ENCODE data around the gene ZNF777.

ZNF777 gene

DNA sequence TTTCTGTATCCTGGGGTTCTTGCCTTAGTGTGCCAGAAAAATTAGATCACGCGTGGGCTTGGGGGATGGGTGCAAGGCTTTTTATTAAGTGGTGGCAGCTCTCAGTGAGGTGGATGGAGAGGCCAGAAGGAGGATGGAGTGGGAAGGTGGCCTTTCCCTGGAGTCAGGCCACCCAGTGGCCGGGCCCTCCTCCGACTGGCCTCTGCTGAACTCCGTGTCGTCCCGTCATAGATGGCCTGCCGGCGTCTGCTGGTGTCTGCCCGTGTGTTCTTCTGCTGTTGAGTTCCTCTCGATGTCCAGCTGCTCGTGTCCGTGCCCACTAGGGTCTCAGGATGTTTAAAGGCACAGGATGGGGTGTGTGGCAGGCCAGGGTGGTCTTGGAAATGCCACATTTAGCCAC, 40.8 kb upstream of the ZNF777 start:
- Histone ChIP-seq H3K14ac (ENCODE audit: low read length) (no peak overlapping the region), H3K4ac (ENCODE audit: low read length) (no peak overlapping the region), H3K4me3 (ENCODE audit: low read length in 2 of 2) (no peak overlapping the region), H3K4me1 (ENCODE audit: control insufficient read depth in 2 of 2, insufficient read depth in 1 of 2, low read depth in 1 of 2, low read length in 2 of 2) (no peaks in the 10 kb centered on the region), H3K36me3 (replicated peaks in 1 of 2; ENCODE audit: control insufficient read depth in 2 of 2, insufficient read depth in 2 of 2, low read length in 2 of 2) (no peaks in the 10 kb centered on the region), H3K27me3 (ENCODE audit: control insufficient read depth in 3 of 3, insufficient read depth in 3 of 3, low read depth in 1 of 3, low read length in 3 of 3) (peaks cover 0 to 44% (median 6%) of the 10 kb centered on the region in 3 experiments), H3K23ac (ENCODE audit: low read depth, low read length, poor library complexity) (no peak overlapping the region), H3K9me3 (replicated peaks in 1 of 2; ENCODE audit: control insufficient read depth in 2 of 2, insufficient read depth in 1 of 2, low read depth in 1 of 2, low read length in 2 of 2) (peaks cover 0 to 2% of the 10 kb centered on the region in 2 donors), H4K91ac (ENCODE audit: low read depth, low read length, poor library complexity) (no peak overlapping the region), H4K8ac (ENCODE audit: low read depth, low read length) (peak overlapping the region; percentile 65), H2AK5ac (ENCODE audit: low read depth, low read length) (no peak overlapping the region), H2BK12ac (ENCODE audit: low read length) (no peak overlapping the region), H3K27ac (replicated peaks; ENCODE audit: low read length) (no peak overlapping the region), H3K79me1 (ENCODE audit: low read depth, low read length) (peaks cover 5% of the 10 kb centered on the region), H2BK120ac (ENCODE audit: low read depth, low read length) (no peak overlapping the region), H2BK5ac (ENCODE audit: low read length) (no peak overlapping the region), H3K18ac (ENCODE audit: low read length) (peak overlapping the region; percentile 27), H3K9ac (ENCODE audit: low read depth, low read length, poor library complexity) (no peak overlapping the region), H3K4me2 (ENCODE audit: insufficient read depth, low read length, poor library complexity, severe bottlenecking) (peak overlapping the region; percentile 3), H2BK15ac (ENCODE audit: low read length) (no peak overlapping the region), H2AFZ (ENCODE audit: low read length) (no peak overlapping the region)
- DNase-seq (ENCODE audit: low spot score) = no peak
- no CpG with 5 or more reads among the region's 13 CpGs for WGBS, 2 donors (ENCODE audit: extremely low coverage in 2 of 2, insufficient read length in 2 of 2, insufficient replicate concordance in 1 of 2)

DNA sequence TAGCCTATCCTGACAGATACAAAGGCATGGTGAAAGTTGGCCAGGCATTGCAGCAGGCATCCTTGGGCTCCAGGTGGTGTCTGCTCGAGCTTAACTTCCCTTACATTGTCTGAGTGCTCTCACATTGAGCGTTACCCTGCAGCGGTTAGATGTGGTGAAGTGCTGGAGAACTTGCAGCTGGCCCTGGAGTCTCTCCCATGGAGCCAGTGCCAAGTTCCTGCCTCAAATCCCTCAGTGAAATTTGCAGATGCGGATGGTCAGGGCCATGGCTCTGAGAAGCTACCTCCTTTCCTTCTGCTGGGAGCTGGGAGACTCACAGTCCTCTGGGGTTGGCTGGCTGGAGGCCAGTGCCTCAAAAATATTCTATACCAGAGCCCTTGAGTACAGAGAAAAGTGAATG, 40.0 kb upstream of the ZNF777 start:
- Histone ChIP-seq H2AK5ac (ENCODE audit: low read depth, low read length) (no peak overlapping the region), H3K27me3 (ENCODE audit: control insufficient read depth in 3 of 3, insufficient read depth in 3 of 3, low read depth in 1 of 3, low read length in 3 of 3) (peaks cover 0 to 44% (median 6%) of the 10 kb centered on the region in 3 experiments), H3K4me1 (ENCODE audit: control insufficient read depth in 2 of 2, insufficient read depth in 1 of 2, low read depth in 1 of 2, low read length in 2 of 2) (peaks cover 2 to 3% of the 10 kb centered on the region in 2 donors), H4K8ac (ENCODE audit: low read depth, low read length) (no peak overlapping the region), H3K4ac (ENCODE audit: low read length) (no peak overlapping the region), H3K23ac (ENCODE audit: low read depth, low read length, poor library complexity) (no peak overlapping the region), H3K4me2 (ENCODE audit: insufficient read depth, low read length, poor library complexity, severe bottlenecking) (no peak overlapping the region), H2AFZ (ENCODE audit: low read length) (no peak overlapping the region), H3K36me3 (replicated peaks in 1 of 2; ENCODE audit: control insufficient read depth in 2 of 2, insufficient read depth in 2 of 2, low read length in 2 of 2) (peaks cover 0 to 1% of the 10 kb centered on the region in 2 donors), H3K18ac (ENCODE audit: low read length) (no peak overlapping the region), H3K14ac (ENCODE audit: low read length) (no peak overlapping the region), H2BK120ac (ENCODE audit: low read depth, low read length) (no peak overlapping the region), H2BK12ac (ENCODE audit: low read length) (no peak overlapping the region), H3K9me3 (replicated peaks in 1 of 2; ENCODE audit: control insufficient read depth in 2 of 2, insufficient read depth in 1 of 2, low read depth in 1 of 2, low read length in 2 of 2) (no peaks in the 10 kb centered on the region), H3K4me3 (ENCODE audit: low read length in 2 of 2) (no peak overlapping the region), H3K27ac (replicated peaks; ENCODE audit: low read length) (no peak overlapping the region), H2BK15ac (ENCODE audit: low read length) (no peak overlapping the region), H3K79me1 (ENCODE audit: low read depth, low read length) (peaks cover 6% of the 10 kb centered on the region), H4K91ac (ENCODE audit: low read depth, low read length, poor library complexity) (no peak overlapping the region), H3K9ac (ENCODE audit: low read depth, low read length, poor library complexity) (no peak overlapping the region), H2BK5ac (ENCODE audit: low read length) (no peak overlapping the region)
- no CpG with 5 or more reads among the region's 4 CpGs for WGBS, 2 donors (ENCODE audit: extremely low coverage in 2 of 2, insufficient read length in 2 of 2, insufficient replicate concordance in 1 of 2)
- no peak for DNase-seq (ENCODE audit: low spot score)

DNA sequence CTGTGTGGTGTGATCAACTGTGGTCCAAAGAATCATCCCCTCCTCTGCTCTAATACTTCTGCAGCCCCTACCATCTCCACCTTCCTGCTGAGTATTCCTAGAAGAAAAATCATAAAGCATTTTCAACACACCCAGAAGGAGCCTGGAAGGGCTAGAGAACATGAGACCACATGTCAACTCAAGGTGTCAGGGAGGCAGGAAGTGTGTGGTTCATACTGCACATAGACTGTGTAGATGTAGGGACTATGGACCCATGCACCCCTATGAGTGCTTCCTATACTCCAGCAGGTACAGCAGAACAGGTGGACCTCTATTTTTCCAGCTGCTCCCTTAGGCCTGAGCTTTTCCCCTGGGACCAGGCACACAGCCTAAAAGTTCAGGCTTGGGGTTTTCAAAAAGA, 39.3 kb upstream of the ZNF777 start:
- no peak overlapping the region for H4K91ac ChIP-seq (ENCODE audit: low read depth, low read length, poor library complexity)
- no peak overlapping the region for H2AK5ac ChIP-seq (ENCODE audit: low read depth, low read length)
- H2BK120ac ChIP-seq (ENCODE audit: low read depth, low read length) = no peak overlapping the region
- peaks cover 0 to 44% (median 6%) of the 10 kb centered on the region in 3 experiments for H3K27me3 ChIP-seq (ENCODE audit: control insufficient read depth in 3 of 3, insufficient read depth in 3 of 3, low read depth in 1 of 3, low read length in 3 of 3)
- peaks cover 0 to 8% of the 10 kb centered on the region in 2 donors for H3K36me3 ChIP-seq (replicated peaks in 1 of 2; ENCODE audit: control insufficient read depth in 2 of 2, insufficient read depth in 2 of 2, low read length in 2 of 2)
- no peaks in the 10 kb centered on the region for H3K9me3 ChIP-seq (replicated peaks in 1 of 2; ENCODE audit: control insufficient read depth in 2 of 2, insufficient read depth in 1 of 2, low read depth in 1 of 2, low read length in 2 of 2)
- H3K9ac ChIP-seq (ENCODE audit: low read depth, low read length, poor library complexity) = no peak overlapping the region
- H3K4me1 ChIP-seq (ENCODE audit: control insufficient read depth in 2 of 2, insufficient read depth in 1 of 2, low read depth in 1 of 2, low read length in 2 of 2) = peaks cover 3 to 6% of the 10 kb centered on the region in 2 donors
- H3K27ac ChIP-seq (replicated peaks; ENCODE audit: low read length) = no peak overlapping the region
- no peak overlapping the region for H2AFZ ChIP-seq (ENCODE audit: low read length)
- H2BK5ac ChIP-seq (ENCODE audit: low read length) = no peak overlapping the region
- no peak overlapping the region for H3K23ac ChIP-seq (ENCODE audit: low read depth, low read length, poor library complexity)
- no peak overlapping the region for H4K8ac ChIP-seq (ENCODE audit: low read depth, low read length)
- no peak overlapping the region for H2BK15ac ChIP-seq (ENCODE audit: low read length)
- no peak overlapping the region for H3K18ac ChIP-seq (ENCODE audit: low read length)
- H3K79me1 ChIP-seq (ENCODE audit: low read depth, low read length) = peaks cover 8% of the 10 kb centered on the region
- no peak overlapping the region for H3K4me3 ChIP-seq (ENCODE audit: low read length in 2 of 2)
- no peak overlapping the region for H3K4ac ChIP-seq (ENCODE audit: low read length)
- H3K14ac ChIP-seq (ENCODE audit: low read length) = no peak overlapping the region
- DNase-seq (ENCODE audit: low spot score) = no peak
- no peak overlapping the region for H2BK12ac ChIP-seq (ENCODE audit: low read length)
- no peak overlapping the region for H3K4me2 ChIP-seq (ENCODE audit: insufficient read depth, low read length, poor library complexity, severe bottlenecking)

DNA sequence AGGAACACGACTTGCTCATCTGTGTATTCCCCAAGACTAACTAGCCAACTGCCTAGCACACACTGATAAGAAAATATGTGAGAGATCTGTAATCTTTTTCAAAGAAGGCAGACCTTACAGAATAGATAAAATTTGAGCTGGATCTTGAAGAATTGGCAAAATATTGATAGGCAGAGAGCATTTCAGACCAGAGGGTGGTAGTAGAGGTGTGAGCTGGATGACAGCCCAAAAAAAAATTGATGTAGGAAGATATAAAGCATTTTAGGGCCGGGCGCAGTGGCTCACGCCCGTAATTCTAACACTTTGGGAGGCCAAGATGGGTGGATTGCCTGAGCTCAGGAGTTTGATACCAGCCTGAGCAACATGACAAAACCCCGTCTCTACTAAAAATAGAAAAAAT, 37.9 kb upstream of the ZNF777 start:
- H3K4ac ChIP-seq (ENCODE audit: low read length) = no peak overlapping the region
- H2BK120ac ChIP-seq (ENCODE audit: low read depth, low read length) = no peak overlapping the region
- no peak overlapping the region for H4K91ac ChIP-seq (ENCODE audit: low read depth, low read length, poor library complexity)
- WGBS, 2 donors (ENCODE audit: extremely low coverage in 2 of 2, insufficient read length in 2 of 2, insufficient replicate concordance in 1 of 2) = no CpG with 5 or more reads among the region's 6 CpGs
- H3K4me3 ChIP-seq (ENCODE audit: low read length in 2 of 2) = no peak overlapping the region
- H3K9me3 ChIP-seq (replicated peaks in 1 of 2; ENCODE audit: control insufficient read depth in 2 of 2, insufficient read depth in 1 of 2, low read depth in 1 of 2, low read length in 2 of 2) = no peaks in the 10 kb centered on the region
- no peak overlapping the region for H2AFZ ChIP-seq (ENCODE audit: low read length)
- peaks cover 10% of the 10 kb centered on the region for H3K79me1 ChIP-seq (ENCODE audit: low read depth, low read length)
- no peak for DNase-seq (ENCODE audit: low spot score)
- no peak overlapping the region for H2BK12ac ChIP-seq (ENCODE audit: low read length)
- no peak overlapping the region for H4K8ac ChIP-seq (ENCODE audit: low read depth, low read length)
- H3K23ac ChIP-seq (ENCODE audit: low read depth, low read length, poor library complexity) = no peak overlapping the region
- H3K4me2 ChIP-seq (ENCODE audit: insufficient read depth, low read length, poor library complexity, severe bottlenecking) = no peak overlapping the region
- H3K27ac ChIP-seq (replicated peaks; ENCODE audit: low read length) = no peak overlapping the region
- no peak overlapping the region for H2AK5ac ChIP-seq (ENCODE audit: low read depth, low read length)
- H3K9ac ChIP-seq (ENCODE audit: low read depth, low read length, poor library complexity) = no peak overlapping the region
- H3K36me3 ChIP-seq (replicated peaks in 1 of 2; ENCODE audit: control insufficient read depth in 2 of 2, insufficient read depth in 2 of 2, low read length in 2 of 2) = peaks cover 0 to 19% of the 10 kb centered on the region in 2 donors
- no peak overlapping the region for H2BK15ac ChIP-seq (ENCODE audit: low read length)
- H3K4me1 ChIP-seq (ENCODE audit: control insufficient read depth in 2 of 2, insufficient read depth in 1 of 2, low read depth in 1 of 2, low read length in 2 of 2) = peaks cover 4 to 6% of the 10 kb centered on the region in 2 donors
- H3K27me3 ChIP-seq (ENCODE audit: control insufficient read depth in 3 of 3, insufficient read depth in 3 of 3, low read depth in 1 of 3, low read length in 3 of 3) = peaks cover 0 to 44% (median 6%) of the 10 kb centered on the region in 3 experiments
- no peak overlapping the region for H3K14ac ChIP-seq (ENCODE audit: low read length)
- H2BK5ac ChIP-seq (ENCODE audit: low read length) = no peak overlapping the region
- no peak overlapping the region for H3K18ac ChIP-seq (ENCODE audit: low read length)
